Fibroblast of mammary gland (primary cell): Measurements from ENCODE around the gene EXOSC1.

Experiments
- DNase-seq: peaks from one replicate; pipeline ENCODE4 v3.0.0-alpha.2; 2010; ENCODE audit warnings: low read depth
- H3K4me3 ChIP-seq: 2 replicates; pipeline ENCODE4 v1.5.1; 2011; ENCODE audit warnings: low read depth, mild to moderate bottlenecking, low read length, moderate library complexity; ENCODE audit not compliant: control insufficient read depth
- TF ChIP-seq, protein P1 (sequence below): conservative IDR thresholded peaks from 2 replicates; pipeline ENCODE4 v1.5.1; 2011; ENCODE audit warnings: low read depth, low read length, inconsistent platforms; ENCODE audit not compliant: control insufficient read depth, insufficient read depth

EXOSC1 gene

DNA sequence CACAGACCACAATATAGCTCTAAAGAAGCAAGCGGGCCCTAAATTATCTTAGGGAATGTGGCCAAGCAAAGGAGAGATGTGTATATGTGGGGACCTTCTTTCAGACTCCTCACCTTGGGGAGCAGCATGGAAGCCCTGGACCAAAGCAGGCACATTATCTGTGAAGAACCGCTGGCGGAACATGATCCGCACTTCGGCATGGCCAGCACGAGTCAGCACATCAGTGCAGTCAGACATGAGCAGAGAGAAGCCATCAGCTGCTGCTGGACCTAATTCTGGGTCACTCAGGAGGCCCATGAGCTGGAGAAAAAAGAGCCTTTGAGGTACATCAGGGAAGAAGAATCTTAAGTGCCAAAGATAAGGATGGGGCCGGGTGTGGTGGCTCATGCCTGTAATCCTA is 14.1 kb upstream of the EXOSC1 start:
- H3K4me3 ChIP-seq = no peak overlapping the region
- DNase-seq = no peak
- TF ChIP-seq, protein P1, sequence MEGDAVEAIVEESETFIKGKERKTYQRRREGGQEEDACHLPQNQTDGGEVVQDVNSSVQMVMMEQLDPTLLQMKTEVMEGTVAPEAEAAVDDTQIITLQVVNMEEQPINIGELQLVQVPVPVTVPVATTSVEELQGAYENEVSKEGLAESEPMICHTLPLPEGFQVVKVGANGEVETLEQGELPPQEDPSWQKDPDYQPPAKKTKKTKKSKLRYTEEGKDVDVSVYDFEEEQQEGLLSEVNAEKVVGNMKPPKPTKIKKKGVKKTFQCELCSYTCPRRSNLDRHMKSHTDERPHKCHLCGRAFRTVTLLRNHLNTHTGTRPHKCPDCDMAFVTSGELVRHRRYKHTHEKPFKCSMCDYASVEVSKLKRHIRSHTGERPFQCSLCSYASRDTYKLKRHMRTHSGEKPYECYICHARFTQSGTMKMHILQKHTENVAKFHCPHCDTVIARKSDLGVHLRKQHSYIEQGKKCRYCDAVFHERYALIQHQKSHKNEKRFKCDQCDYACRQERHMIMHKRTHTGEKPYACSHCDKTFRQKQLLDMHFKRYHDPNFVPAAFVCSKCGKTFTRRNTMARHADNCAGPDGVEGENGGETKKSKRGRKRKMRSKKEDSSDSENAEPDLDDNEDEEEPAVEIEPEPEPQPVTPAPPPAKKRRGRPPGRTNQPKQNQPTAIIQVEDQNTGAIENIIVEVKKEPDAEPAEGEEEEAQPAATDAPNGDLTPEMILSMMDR = no peak

DNA sequence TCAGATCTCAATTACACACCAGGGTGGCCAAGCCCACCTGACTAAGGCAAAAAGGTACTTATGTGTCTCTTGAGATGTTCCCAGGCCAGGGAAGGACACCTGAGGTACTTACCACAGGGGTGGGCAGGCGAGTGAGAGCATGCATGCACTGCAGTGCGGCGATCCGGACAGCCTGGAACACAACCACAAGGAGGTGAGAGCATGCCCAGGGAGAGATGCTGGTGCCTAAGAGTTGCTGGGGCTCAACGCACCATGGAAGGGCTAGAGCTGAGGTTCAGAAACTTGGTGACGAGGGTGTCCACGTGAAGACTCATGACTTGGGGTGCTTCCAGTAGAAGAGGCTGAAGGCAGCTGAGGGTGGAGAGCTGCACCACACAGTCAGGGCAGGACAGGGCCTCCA is 13.3 kb upstream of the EXOSC1 start:
- TF ChIP-seq, protein P1 = no peak
- no peak for DNase-seq
- no peak overlapping the region for H3K4me3 ChIP-seq

DNA sequence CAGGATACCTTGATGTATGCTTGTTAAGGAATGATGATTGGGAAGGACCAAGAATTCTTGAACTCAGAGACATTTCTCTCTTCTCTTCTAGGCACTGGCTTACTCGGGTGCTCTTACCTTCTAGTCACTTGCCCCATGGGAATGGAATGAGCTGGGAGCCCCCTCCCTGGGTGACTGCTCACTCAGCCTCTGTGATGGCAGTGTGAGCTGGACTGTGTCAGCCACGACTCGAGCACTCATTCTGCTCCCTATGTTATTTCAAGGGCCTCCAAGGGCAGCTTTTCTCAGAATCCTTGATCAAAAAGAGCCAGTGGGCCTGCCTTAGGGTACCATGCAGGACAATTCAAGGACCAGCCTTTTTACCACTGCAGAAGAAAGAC is 10.9 kb upstream of the EXOSC1 start:
- no peak overlapping the region for H3K4me3 ChIP-seq
- DNase-seq = no peak
- TF ChIP-seq, protein P1 = no peak

DNA sequence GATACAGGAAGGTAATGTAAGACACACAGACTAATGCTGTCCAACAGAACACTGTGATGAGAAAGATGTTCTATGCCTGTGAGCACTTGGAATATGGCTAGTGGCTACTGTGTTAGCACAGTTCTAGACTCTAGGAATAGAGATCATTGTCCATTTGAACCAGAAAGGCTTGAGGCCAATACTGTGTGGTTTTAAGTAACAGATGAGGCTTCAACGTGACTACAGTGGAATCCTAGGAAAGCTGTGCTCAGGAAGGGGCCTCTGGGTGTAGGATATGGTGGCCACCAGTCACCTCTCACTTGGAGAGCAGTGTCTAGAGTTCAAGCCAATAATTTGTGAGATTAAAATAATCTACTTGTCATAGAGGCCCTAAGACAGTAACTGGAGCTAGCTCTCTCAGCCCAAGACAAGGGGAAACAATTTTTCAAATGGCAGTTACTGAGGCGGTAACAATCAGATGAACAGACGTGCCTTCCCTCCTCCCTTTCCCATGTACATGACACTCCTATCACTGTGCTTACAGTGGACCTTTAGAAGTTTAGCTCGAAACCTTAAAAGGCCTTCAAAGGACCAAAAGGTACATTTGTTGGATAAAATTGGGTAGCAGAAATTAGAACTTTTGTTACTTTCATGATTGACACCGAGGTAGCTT is 10.4 kb upstream of the EXOSC1 start:
- H3K4me3 ChIP-seq = no peak overlapping the region
- TF ChIP-seq, protein P1 = no peak
- no peak for DNase-seq

DNA sequence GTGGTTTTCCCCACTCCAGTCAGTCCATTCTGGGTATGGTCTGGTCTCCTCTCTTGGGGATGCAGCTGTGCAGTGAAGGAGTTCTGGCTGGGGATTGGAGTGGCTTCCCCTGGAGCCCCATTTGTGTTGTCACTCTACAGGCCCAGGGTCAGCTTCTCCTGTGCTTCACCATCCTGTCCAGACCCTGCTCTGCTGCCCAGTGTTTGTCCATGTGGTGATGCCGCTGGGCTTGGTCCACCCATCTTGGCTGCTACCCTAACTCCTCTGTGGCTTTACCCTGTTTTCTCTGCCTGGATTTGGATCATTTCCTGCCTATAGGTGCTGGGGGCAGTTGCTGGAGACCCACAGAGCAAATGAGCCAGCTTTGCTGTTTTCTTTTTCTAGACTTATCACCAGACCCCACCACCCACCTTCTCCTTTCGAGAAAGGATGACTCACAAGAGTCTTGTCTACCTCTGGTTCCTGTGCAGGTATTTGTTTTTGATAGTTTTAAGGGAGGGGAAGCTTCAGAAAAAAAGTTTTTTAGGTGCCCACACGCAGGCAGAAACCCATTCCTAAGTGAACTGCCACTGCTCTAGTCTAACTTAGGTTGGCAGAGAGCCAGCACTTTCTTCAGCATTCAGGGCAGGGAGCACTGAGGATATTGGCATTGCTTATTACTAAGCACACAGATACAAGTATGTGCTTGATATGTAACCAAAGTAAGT is 8.7 kb upstream of the EXOSC1 start:
- H3K4me3 ChIP-seq = no peak overlapping the region
- TF ChIP-seq, protein P1 = no peak
- DNase-seq = peak; percentile 45

DNA sequence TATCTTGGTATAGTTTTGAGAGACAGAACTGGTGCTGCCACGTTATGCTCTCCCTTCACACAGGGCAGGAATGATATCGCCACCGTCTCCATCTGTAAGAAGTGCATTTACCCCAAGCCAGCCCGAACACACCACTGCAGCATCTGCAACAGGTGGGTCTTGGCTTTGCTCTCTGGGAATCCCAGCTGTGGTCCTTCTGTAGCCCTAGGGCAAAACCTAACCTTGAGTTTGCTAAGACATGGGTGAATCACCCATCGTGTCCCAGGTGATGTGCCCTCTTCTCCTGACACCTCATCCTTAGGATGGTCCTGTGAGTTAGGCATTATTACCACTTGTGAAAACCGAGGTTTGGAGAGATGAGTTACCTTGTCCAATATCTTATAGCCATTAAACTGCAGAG is 6.5 kb upstream of the EXOSC1 start:
- TF ChIP-seq, protein P1 = no peak
- H3K4me3 ChIP-seq = no peak overlapping the region
- no peak for DNase-seq

DNA sequence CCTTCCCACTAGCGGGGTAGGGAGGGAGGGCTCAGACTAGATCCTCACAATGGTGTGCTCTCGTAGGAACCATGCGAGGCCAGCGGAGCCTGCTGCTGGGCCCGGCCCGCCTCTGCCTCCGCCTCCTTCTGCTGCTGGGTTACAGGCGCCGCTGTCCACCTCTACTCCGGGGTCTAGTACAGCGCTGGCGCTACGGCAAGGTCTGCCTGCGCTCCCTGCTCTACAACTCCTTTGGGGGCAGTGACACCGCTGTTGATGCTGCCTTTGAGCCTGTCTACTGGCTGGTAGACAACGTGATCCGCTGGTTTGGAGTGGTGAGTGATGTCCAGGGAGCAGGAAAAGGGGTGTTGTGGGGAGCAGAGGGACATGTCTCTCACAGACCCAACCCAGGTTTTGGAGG is 5.8 kb upstream of the EXOSC1 start:
- DNase-seq = no peak
- TF ChIP-seq, protein P1 = no peak
- no peak overlapping the region for H3K4me3 ChIP-seq
